ENCODE results near the gene MAP1B. TPM values are rescaled to one million over a fixed set of nuclear protein-coding genes. Genes with fewer than 3 reads are reported as not detected.

Gene MAP1B
- under 1 TPM in 1 of 5 experiments, not detected in 4; 0.10 TPM for total RNA-seq
- under 1 TPM; 0.06 to 0.21 TPM for polyA plus RNA-seq
- total RNA-seq = 1.6 reads per million, percentile 5 among the genes with 10 or more reads in this experiment

DNA sequence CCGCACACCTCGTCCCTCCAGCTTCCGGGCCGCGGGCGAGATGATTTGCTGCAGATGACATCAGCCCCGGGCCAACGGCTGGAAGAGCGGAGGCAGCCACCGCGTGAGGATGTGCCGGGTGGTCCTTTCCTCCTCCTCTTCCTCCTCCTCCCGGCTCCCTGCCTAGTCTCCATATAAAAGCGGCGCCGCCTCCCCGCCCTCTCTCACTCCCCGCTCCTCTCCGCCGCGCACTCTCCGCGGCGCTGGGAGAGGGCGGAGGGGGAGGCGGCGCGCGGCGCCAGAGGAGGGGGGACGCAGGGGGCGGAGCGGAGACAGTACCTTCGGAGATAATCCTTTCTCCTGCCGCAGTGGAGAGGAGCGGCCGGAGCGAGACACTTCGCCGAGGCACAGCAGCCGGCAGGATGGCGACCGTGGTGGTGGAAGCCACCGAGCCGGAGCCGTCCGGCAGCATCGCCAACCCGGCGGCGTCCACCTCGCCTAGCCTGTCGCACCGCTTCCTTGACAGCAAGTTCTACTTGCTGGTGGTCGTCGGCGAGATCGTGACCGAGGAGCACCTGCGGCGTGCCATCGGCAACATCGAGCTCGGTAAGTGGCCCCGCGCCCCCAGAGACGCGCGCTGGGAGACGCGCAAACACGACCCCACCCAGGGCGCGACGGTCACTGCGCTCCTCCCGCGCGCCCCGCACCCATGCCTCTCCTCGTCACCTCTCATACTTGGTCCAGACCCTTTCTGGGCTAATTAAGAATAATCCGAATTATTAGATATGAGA is at the start of gene MAP1B:
TSS of gene MAP1B (plus strand) at position 345 of the 770 bp plus-strand sequence. CDS start at position 402, 57 bp downstream.
- intact Hi-C loops (cut with micrococcal nuclease) = no loop called here
- no peak within 1 kb of the TSS for H3K4me3 ChIP-seq (ENCODE audit: low read length)
- H3K4me1 Mint-ChIP-seq = peaks cover 3 to 16% (median 10%) of the 10 kb centered on the region in 7 donors
- ChIA-PET POLR2A (no interaction called here), CTCF (no interaction called here)
- no peaks in the 10 kb centered on the region for H3K36me3 ChIP-seq (ENCODE audit: control insufficient read depth in 2 of 3, insufficient read depth in 3 of 3, low read length in 3 of 3)
- ATAC-seq (no peak), DNase-seq (no peak)
- no peak within 1 kb of the TSS for H3K27ac Mint-ChIP-seq
- no peaks in the 10 kb centered on the region for H3K9me3 Mint-ChIP-seq
- H3K4me3 Mint-ChIP-seq = peak within 1 kb of the TSS; percentile 28 to 70 (median 53)
- H3K27me3 ChIP-seq (ENCODE audit: control insufficient read depth in 2 of 2, insufficient read depth in 2 of 2, low read length in 2 of 2) = peaks cover 0 to 3% of the 10 kb centered on the region in 2 donors
- no peaks in the 10 kb centered on the region for H3K36me3 Mint-ChIP-seq
- H3K27ac ChIP-seq (ENCODE audit: low read depth, low read length) = no peak within 1 kb of the TSS
- peaks cover 48 to 73% (median 58%) of the 10 kb centered on the region in 5 donors for H3K27me3 Mint-ChIP-seq
- no peaks in the 10 kb centered on the region for H3K9me3 ChIP-seq (ENCODE audit: control insufficient read depth in 2 of 3, low read length in 3 of 3)
- no peaks in the 10 kb centered on the region for H3K4me1 ChIP-seq (ENCODE audit: control insufficient read depth in 2 of 2, insufficient read depth in 2 of 2, low read length in 2 of 2)

- no peaks in the 10 kb centered on the region for H3K9me3 ChIP-seq (ENCODE audit: control insufficient read depth in 2 of 3, low read length in 3 of 3)
- no peaks in the 10 kb centered on the region for H3K36me3 ChIP-seq (ENCODE audit: control insufficient read depth in 2 of 3, insufficient read depth in 3 of 3, low read length in 3 of 3)
- H3K4me1 ChIP-seq (ENCODE audit: control insufficient read depth in 2 of 2, insufficient read depth in 2 of 2, low read length in 2 of 2) = no peaks in the 10 kb centered on the region
- H3K27me3 ChIP-seq (ENCODE audit: control insufficient read depth in 2 of 2, insufficient read depth in 2 of 2, low read length in 2 of 2) = no peaks in the 10 kb centered on the region
- CTCF ChIA-PET = no interaction called here
- no peaks in the 10 kb centered on the region for H3K36me3 Mint-ChIP-seq
- ATAC-seq (no peak), DNase-seq (no peak)
- H3K27ac Mint-ChIP-seq = no peak overlapping the region
- H3K4me3 Mint-ChIP-seq = no peak overlapping the region
- peaks cover 0 to 12% (median 0%) of the 10 kb centered on the region in 5 donors for H3K27me3 Mint-ChIP-seq
- intact Hi-C loops (cut with micrococcal nuclease) = no loop called here
- peaks cover 0 to 3% (median 0%) of the 10 kb centered on the region in 11 donors for H3K9me3 Mint-ChIP-seq
- POLR2A ChIA-PET = no interaction called here
- H3K4me3 ChIP-seq (ENCODE audit: low read length) = no peak overlapping the region
- H3K27ac ChIP-seq (ENCODE audit: low read depth, low read length) = no peak overlapping the region
- no peaks in the 10 kb centered on the region for H3K4me1 Mint-ChIP-seq
These were observed 49.5 kb upstream of the MAP1B start for GRCh38 chr5:72057816-72058215.

GRCh38 chr5:72063219-72063819 is 44.0 kb upstream of the MAP1B start:
- H3K9me3 ChIP-seq (ENCODE audit: control insufficient read depth in 2 of 3, low read length in 3 of 3) = no peaks in the 10 kb centered on the region
- H3K4me1 ChIP-seq (ENCODE audit: control insufficient read depth in 2 of 2, insufficient read depth in 2 of 2, low read length in 2 of 2) = no peaks in the 10 kb centered on the region
- H3K27me3 ChIP-seq (ENCODE audit: control insufficient read depth in 2 of 2, insufficient read depth in 2 of 2, low read length in 2 of 2) = no peaks in the 10 kb centered on the region
- Mint-ChIP-seq H3K27me3 (peaks cover 0 to 17% (median 13%) of the 10 kb centered on the region in 5 donors), H3K9me3 (peaks cover 0 to under 1% (median 0%) of the 10 kb centered on the region in 11 donors), H3K36me3 (no peaks in the 10 kb centered on the region), H3K4me1 (peaks cover 0 to 1% (median 0%) of the 10 kb centered on the region in 7 donors), H3K4me3 (no peak overlapping the region), H3K27ac (peak overlapping the region in 1 of 9 donors; percentile 17)
- H3K36me3 ChIP-seq (ENCODE audit: control insufficient read depth in 2 of 3, insufficient read depth in 3 of 3, low read length in 3 of 3) = no peaks in the 10 kb centered on the region
- POLR2A ChIA-PET = no interaction called here
- no peak overlapping the region for H3K4me3 ChIP-seq (ENCODE audit: low read length)
- H3K27ac ChIP-seq (ENCODE audit: low read depth, low read length) = no peak overlapping the region
- ATAC-seq (no peak), DNase-seq (no peak)
- CTCF ChIA-PET = interaction anchor here (0.6 kb wide), 1 partner anchor 319 kb away, joined by 5 read pairs; no protein-coding TSS in a partner anchor
- intact Hi-C loops (cut with micrococcal nuclease) = no loop called here

DNA sequence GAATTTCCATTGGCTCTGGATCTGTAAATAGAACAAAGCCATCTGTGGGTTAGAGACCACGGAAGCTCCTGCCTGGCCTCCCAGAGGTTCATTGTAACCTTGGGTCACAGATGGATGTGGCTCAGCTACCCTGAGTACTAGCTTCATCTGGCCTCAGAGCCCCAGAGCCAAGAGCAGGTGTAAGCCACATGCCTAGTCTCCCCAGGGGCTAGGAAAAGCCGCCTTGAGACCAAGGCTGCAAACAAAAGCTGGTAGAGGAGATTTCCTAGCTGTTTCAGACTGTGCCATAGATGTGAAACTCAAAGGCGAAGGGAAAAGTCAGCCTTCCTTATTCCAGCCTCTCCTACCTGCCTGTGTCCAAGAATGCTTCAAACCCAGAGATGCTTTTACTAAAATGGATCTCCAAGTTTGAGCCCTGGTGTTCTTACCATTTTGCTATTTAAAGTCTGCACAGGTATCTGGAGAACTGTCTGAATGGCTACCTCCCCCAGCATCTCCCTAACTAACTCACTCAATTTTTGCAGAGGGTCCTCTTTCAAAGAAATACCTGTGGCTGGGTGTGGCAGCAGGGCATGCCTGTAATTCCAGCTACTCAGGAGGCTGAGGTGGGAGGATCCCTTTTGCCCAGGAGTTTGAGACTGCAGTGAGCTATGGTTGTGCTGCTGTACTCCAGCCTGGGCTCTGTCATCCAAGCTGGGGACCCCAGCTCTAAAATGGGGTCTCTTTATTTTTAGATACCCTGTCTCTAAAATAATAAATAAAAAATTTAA is 42.3 kb upstream of the MAP1B start:
- peaks cover 0 to 1% (median 0%) of the 10 kb centered on the region in 7 donors for H3K4me1 Mint-ChIP-seq
- no peak overlapping the region for H3K4me3 Mint-ChIP-seq
- peaks cover 0 to 1% (median 0%) of the 10 kb centered on the region in 11 donors for H3K9me3 Mint-ChIP-seq
- H3K27me3 Mint-ChIP-seq = peaks cover 3 to 24% (median 13%) of the 10 kb centered on the region in 5 donors
- H3K27ac ChIP-seq (ENCODE audit: low read depth, low read length) = no peak overlapping the region
- no peaks in the 10 kb centered on the region for H3K27me3 ChIP-seq (ENCODE audit: control insufficient read depth in 2 of 2, insufficient read depth in 2 of 2, low read length in 2 of 2)
- ATAC-seq = no peak
- intact Hi-C loops (cut with micrococcal nuclease) = no loop called here
- no peaks in the 10 kb centered on the region for H3K9me3 ChIP-seq (ENCODE audit: control insufficient read depth in 2 of 3, low read length in 3 of 3)
- ChIA-PET POLR2A (no interaction called here), CTCF (no interaction called here)
- no peaks in the 10 kb centered on the region for H3K4me1 ChIP-seq (ENCODE audit: control insufficient read depth in 2 of 2, insufficient read depth in 2 of 2, low read length in 2 of 2)
- no peaks in the 10 kb centered on the region for H3K36me3 Mint-ChIP-seq
- no peak for DNase-seq
- H3K27ac Mint-ChIP-seq = no peak overlapping the region
- H3K4me3 ChIP-seq (ENCODE audit: low read length) = no peak overlapping the region
- H3K36me3 ChIP-seq (ENCODE audit: control insufficient read depth in 2 of 3, insufficient read depth in 3 of 3, low read length in 3 of 3) = no peaks in the 10 kb centered on the region

DNA sequence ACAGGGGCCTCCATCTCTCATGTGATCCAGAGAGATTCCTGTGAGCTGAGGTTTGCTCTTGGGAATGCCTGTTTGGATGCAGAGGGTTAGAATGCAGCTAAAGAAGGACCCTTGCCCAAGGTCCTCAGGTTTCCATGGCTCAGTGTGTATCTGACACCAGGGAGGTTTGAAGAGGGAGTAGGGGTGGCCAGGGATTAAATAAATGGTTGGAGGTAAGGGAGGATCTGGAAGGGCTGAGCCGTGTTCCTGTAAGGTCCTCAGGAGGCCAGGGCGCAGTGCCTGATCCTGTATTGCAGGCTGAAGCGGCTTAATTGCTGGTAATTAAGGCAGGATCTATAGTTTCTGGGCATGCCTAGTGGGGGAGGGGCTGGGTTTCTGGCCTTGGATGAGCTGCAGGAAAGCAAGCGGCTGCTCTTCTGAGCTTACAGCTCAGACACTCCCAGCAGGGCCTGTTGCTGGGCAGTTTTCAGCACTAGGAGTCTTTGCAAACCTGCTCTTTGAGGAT is 41.5 kb upstream of the MAP1B start:
- H3K27ac ChIP-seq (ENCODE audit: low read depth, low read length) = no peak overlapping the region
- Mint-ChIP-seq H3K4me3 (no peak overlapping the region), H3K27ac (no peak overlapping the region), H3K27me3 (peaks cover 3 to 30% (median 21%) of the 10 kb centered on the region in 5 donors), H3K4me1 (peaks cover 0 to 1% (median 0%) of the 10 kb centered on the region in 7 donors), H3K9me3 (peaks cover 0 to 1% (median 0%) of the 10 kb centered on the region in 11 donors), H3K36me3 (no peaks in the 10 kb centered on the region)
- H3K4me3 ChIP-seq (ENCODE audit: low read length) = no peak overlapping the region
- ChIA-PET POLR2A (no interaction called here), CTCF (no interaction called here)
- intact Hi-C loops (cut with micrococcal nuclease) = no loop called here
- no peaks in the 10 kb centered on the region for H3K36me3 ChIP-seq (ENCODE audit: control insufficient read depth in 2 of 3, insufficient read depth in 3 of 3, low read length in 3 of 3)
- H3K9me3 ChIP-seq (ENCODE audit: control insufficient read depth in 2 of 3, low read length in 3 of 3) = no peaks in the 10 kb centered on the region
- no peak for ATAC-seq
- H3K4me1 ChIP-seq (ENCODE audit: control insufficient read depth in 2 of 2, insufficient read depth in 2 of 2, low read length in 2 of 2) = no peaks in the 10 kb centered on the region
- no peaks in the 10 kb centered on the region for H3K27me3 ChIP-seq (ENCODE audit: control insufficient read depth in 2 of 2, insufficient read depth in 2 of 2, low read length in 2 of 2)
- DNase-seq = no peak

- Histone ChIP-seq H3K9me3 (ENCODE audit: control insufficient read depth in 2 of 3, low read length in 3 of 3) (no peaks in the 10 kb centered on the region), H3K27ac (ENCODE audit: low read depth, low read length) (no peak overlapping the region), H3K27me3 (ENCODE audit: control insufficient read depth in 2 of 2, insufficient read depth in 2 of 2, low read length in 2 of 2) (no peaks in the 10 kb centered on the region), H3K36me3 (ENCODE audit: control insufficient read depth in 2 of 3, insufficient read depth in 3 of 3, low read length in 3 of 3) (no peaks in the 10 kb centered on the region), H3K4me3 (ENCODE audit: low read length) (no peak overlapping the region), H3K4me1 (ENCODE audit: control insufficient read depth in 2 of 2, insufficient read depth in 2 of 2, low read length in 2 of 2) (no peaks in the 10 kb centered on the region)
- H3K27ac Mint-ChIP-seq = no peak overlapping the region
- H3K9me3 Mint-ChIP-seq = peaks cover 0 to 1% (median 0%) of the 10 kb centered on the region in 11 donors
- CTCF ChIA-PET = no interaction called here
- peaks cover 0 to 1% (median 0%) of the 10 kb centered on the region in 7 donors for H3K4me1 Mint-ChIP-seq
- intact Hi-C loops (cut with micrococcal nuclease) = no loop called here
- H3K36me3 Mint-ChIP-seq = no peaks in the 10 kb centered on the region
- POLR2A ChIA-PET = no interaction called here
- H3K4me3 Mint-ChIP-seq = no peak overlapping the region
- H3K27me3 Mint-ChIP-seq = peaks cover 3 to 36% (median 21%) of the 10 kb centered on the region in 5 donors
- ATAC-seq = no peak
- no peak for DNase-seq
These were observed 40.6 kb upstream of the MAP1B start for GRCh38 chr5:72066705-72067107.
